ENCODE results near the gene HSD17B11. TPM values are rescaled to one million over a fixed set of nuclear protein-coding genes. Genes with fewer than 3 reads are reported as not detected.

Gene HSD17B11
- total RNA-seq, 2 donors from 2014 or later, result 21.4 to 105 TPM

DNA sequence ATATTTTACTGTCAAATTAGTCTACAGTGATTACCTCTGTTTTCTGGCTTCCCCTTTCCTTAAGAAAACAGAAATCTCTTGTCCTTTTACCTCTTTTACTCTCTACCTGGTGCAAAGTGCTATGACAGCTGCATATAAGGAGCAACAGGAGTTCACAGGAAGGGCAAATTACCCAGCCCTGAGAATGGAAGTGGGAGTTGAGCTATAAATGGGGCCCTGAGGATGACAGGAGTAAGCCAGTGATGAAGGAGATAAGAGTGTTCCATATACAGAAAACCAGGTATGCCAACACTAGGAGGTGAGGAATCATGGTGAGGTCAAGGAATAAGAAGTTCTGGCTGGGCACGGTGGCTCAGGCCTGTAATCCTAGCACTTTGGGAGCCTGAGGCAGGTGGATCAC lies 63.9 kb downstream of the HSD17B11 start:
- no peak overlapping the region for H3K4me3 ChIP-seq
- ATAC-seq (no peak), DNase-seq (no peak)
- H3K27me3 ChIP-seq, result no peaks in the 10 kb centered on the region
- intact Hi-C loops (cut with DNase I), result no loop called here
- 88 to 100% methylated on average over 1 of the region's 1 CpG for WGBS, 2 donors
- no peaks in the 10 kb centered on the region for H3K36me3 ChIP-seq (replicated peaks in 1 of 2; ENCODE audit: insufficient read depth in 1 of 2, low read depth in 2 of 2)
- TF ChIP-seq, protein P1, sequence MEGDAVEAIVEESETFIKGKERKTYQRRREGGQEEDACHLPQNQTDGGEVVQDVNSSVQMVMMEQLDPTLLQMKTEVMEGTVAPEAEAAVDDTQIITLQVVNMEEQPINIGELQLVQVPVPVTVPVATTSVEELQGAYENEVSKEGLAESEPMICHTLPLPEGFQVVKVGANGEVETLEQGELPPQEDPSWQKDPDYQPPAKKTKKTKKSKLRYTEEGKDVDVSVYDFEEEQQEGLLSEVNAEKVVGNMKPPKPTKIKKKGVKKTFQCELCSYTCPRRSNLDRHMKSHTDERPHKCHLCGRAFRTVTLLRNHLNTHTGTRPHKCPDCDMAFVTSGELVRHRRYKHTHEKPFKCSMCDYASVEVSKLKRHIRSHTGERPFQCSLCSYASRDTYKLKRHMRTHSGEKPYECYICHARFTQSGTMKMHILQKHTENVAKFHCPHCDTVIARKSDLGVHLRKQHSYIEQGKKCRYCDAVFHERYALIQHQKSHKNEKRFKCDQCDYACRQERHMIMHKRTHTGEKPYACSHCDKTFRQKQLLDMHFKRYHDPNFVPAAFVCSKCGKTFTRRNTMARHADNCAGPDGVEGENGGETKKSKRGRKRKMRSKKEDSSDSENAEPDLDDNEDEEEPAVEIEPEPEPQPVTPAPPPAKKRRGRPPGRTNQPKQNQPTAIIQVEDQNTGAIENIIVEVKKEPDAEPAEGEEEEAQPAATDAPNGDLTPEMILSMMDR (IDR thresholded peaks at IDR 0.05), result no peak
- TF ChIP-seq POLR2A (IDR thresholded peaks at IDR 0.05), result no peak
- no peaks in the 10 kb centered on the region for H3K4me1 ChIP-seq
- no peaks in the 10 kb centered on the region for H3K9me3 ChIP-seq
- H3K27ac ChIP-seq, result no peak overlapping the region

DNA sequence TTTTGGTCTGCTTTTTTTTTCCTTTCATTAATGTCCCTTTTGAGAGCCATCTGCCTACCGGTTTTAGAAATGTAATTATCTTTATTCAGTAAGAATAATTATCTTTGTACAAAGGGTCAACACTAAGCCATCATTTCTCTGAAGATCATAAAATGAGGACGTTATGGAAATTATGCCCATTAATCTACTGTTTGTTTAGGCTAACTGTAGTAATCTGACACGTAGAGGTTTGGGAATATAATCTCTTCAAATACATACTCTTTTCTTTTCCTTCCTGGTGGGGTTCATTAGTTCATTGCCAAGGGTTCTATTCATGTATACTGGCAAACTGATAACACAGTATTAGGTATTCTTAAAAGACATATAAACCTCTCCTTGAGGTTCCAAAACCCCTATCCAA lies 64.5 kb downstream of the HSD17B11 start:
- Histone ChIP-seq H3K27ac (no peak overlapping the region), H3K36me3 (replicated peaks in 1 of 2; ENCODE audit: insufficient read depth in 1 of 2, low read depth in 2 of 2) (no peaks in the 10 kb centered on the region), H3K27me3 (no peaks in the 10 kb centered on the region), H3K9me3 (no peaks in the 10 kb centered on the region), H3K4me3 (no peak overlapping the region), H3K4me1 (no peaks in the 10 kb centered on the region)
- intact Hi-C loops (cut with DNase I), result no loop called here
- TF ChIP-seq, protein P1 (IDR thresholded peaks at IDR 0.05), result no peak
- no peak for TF ChIP-seq POLR2A (IDR thresholded peaks at IDR 0.05)
- DNase-seq, result no peak
- 61 to 63% methylated on average over 3 of the region's 3 CpGs for WGBS, 2 donors
- ATAC-seq, result no peak

DNA sequence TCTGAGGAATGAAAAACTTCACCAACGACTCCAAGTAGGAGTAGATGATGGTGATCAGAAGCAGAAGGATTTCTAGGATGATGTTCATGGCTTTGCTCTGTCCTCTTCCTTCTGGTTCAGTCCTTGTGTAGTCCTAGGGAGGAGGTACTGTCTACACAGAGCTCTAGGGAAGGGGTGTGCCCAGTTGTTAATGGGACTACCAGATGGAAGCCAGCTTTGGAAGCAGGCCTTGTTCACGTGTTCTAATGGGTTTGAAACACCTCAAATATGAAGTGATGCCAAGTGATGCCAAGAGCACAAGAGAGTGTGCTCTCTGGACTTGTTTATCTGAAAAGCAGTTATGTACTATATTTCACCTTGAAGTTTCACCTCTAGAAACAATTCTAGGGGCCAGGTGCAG lies 68.2 kb downstream of the HSD17B11 start, which contains the start of gene HSD17B13:
Gene HSD17B13, minus strand, starts transcription at position 129 of the 400 bp plus-strand sequence. Its CDS starts 41 bp downstream, at position 88.
- no peaks in the 10 kb centered on the region for H3K36me3 ChIP-seq (replicated peaks in 1 of 2; ENCODE audit: insufficient read depth in 1 of 2, low read depth in 2 of 2)
- no peaks in the 10 kb centered on the region for H3K27me3 ChIP-seq
- no peak for ATAC-seq
- no peaks in the 10 kb centered on the region for H3K4me1 ChIP-seq
- intact Hi-C loops (cut with DNase I), result no loop called here
- H3K27ac ChIP-seq, result no peak within 1 kb of the TSS
- H3K4me3 ChIP-seq, result no peak within 1 kb of the TSS
- no peaks in the 10 kb centered on the region for H3K9me3 ChIP-seq
- TF ChIP-seq, protein P1 (IDR thresholded peaks at IDR 0.05), result no peak
- TF ChIP-seq POLR2A (IDR thresholded peaks at IDR 0.05), result no peak
- 51 to 65% methylated on average over 2 of the region's 2 CpGs for WGBS, 2 donors
- peak in 2 of 4 donors; percentile 14 to 57 for DNase-seq

DNA sequence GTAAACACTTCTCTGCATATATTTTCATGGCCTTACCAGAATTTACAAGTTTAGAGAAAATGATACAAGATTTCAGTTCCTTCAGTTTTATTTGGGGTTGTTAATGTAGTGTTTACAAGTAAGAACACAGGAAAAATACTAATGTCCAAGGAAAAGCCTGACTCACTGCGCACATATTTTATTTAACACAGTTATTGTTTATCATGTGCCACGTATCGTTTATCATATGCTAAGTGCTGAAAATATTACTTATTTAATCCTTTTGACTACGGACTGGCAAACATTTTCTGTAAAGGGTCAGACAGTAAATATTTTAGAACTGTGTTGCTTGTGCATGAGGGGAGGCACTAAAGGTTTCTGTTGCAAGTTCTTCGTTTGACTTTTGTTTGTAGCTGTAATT lies 69.1 kb downstream of the HSD17B11 start:
- Histone ChIP-seq H3K9me3 (no peaks in the 10 kb centered on the region), H3K4me1 (peaks cover 4% of the 10 kb centered on the region), H3K27ac (no peak overlapping the region), H3K4me3 (no peak overlapping the region), H3K36me3 (replicated peaks in 1 of 2; ENCODE audit: insufficient read depth in 1 of 2, low read depth in 2 of 2) (no peaks in the 10 kb centered on the region), H3K27me3 (no peaks in the 10 kb centered on the region)
- intact Hi-C loops (cut with DNase I), result no loop called here
- WGBS, 2 donors, result 75 to 83% methylated on average over 5 of the region's 5 CpGs
- DNase-seq (no peak), ATAC-seq (no peak)
- TF ChIP-seq POLR2A (IDR thresholded peaks at IDR 0.05), result no peak
- TF ChIP-seq, protein P1 (IDR thresholded peaks at IDR 0.05), result no peak

DNA sequence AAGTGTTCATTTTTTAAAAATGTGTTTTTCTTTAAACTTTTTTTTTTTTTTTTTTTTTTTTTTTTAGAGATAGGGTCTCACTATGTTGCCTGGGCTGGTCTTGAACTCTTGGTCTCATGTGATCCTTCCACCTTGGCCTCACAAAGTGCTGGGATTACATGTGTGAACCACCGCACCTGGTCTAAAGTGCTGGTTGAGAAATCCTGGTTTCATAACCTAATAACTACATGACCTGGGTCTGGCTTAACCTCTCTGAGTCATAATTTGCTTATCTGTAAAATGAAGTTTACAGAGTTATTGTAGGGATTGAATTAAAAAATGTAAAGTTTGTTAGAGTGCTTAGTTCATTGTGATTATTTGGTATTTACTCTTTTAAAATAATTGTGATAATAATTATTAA lies 73.5 kb downstream of the HSD17B11 start:
- WGBS, 2 donors, result 22 to 72% methylated on average over 1 of the region's 1 CpG
- TF ChIP-seq, protein P1 (IDR thresholded peaks at IDR 0.05), result no peak
- no peak for TF ChIP-seq POLR2A (IDR thresholded peaks at IDR 0.05)
- Histone ChIP-seq H3K27me3 (no peaks in the 10 kb centered on the region), H3K4me3 (no peak overlapping the region), H3K36me3 (replicated peaks in 1 of 2; ENCODE audit: insufficient read depth in 1 of 2, low read depth in 2 of 2) (no peaks in the 10 kb centered on the region), H3K27ac (peak overlapping the region in 2 of 4 donors; percentile 56 to 67), H3K9me3 (no peaks in the 10 kb centered on the region), H3K4me1 (peaks cover 29% of the 10 kb centered on the region)
- intact Hi-C loops (cut with DNase I), result no loop called here
- ATAC-seq (peak; percentile 94), DNase-seq (peak; percentile 82 to 91 (median 86))

Data from body of pancreas (tissue), 4 donors.